K562 (cell line): ENCODE measurements around the gene ITPR1. TPM values are rescaled to one million over a fixed set of nuclear protein-coding genes. Genes with fewer than 3 reads are reported as not detected.

ENCODE experiments used
- HDAC2 ChIP-seq: fragments of 450-650 bp; IDR thresholded peaks from 2 replicates; pipeline ENCODE4 v1.6.1; 2016; ENCODE audit warnings: mild to moderate bottlenecking
- MEIS2 ChIP-seq: fragments of 450-650 bp; IDR thresholded peaks from 2 replicates; pipeline ENCODE4 v1.6.1; 2014; ENCODE audit warnings: mild to moderate bottlenecking; ENCODE audit not compliant: partially characterized antibody
- MXI1 ChIP-seq: IDR thresholded peaks from 2 replicates; pipeline ENCODE4 v1.6.1; 2011; ENCODE audit warnings: low read depth, mild to moderate bottlenecking, improper control_type of control experiment, low read length
- NFATC3 ChIP-seq: fragments of 450-650 bp; IDR thresholded peaks from 2 replicates; pipeline ENCODE4 v1.6.1; 2017; ENCODE audit warnings: mild to moderate bottlenecking
- NFYB ChIP-seq: IDR thresholded peaks from 2 replicates; pipeline ENCODE4 v1.6.1; 2011; ENCODE audit warnings: mild to moderate bottlenecking, moderate library complexity; ENCODE audit not compliant: insufficient read length; ENCODE audit errors: extremely low read depth
- POU5F1 ChIP-seq: fragments of 150-350 bp; IDR thresholded peaks from 2 replicates; pipeline ENCODE4 v1.6.1; 2014; ENCODE audit warnings: borderline replicate concordance, low read length, low read depth, mild to moderate bottlenecking; ENCODE audit not compliant: partially characterized antibody
- SRSF3 ChIP-seq: fragments of 200-400 bp; formaldehyde crosslinking; IDR thresholded peaks from 2 replicates; pipeline ENCODE4 v1.6.1; 2016; ENCODE audit warnings: mild to moderate bottlenecking, low read length, moderate library complexity; ENCODE audit not compliant: insufficient read depth
- TCF7 ChIP-seq: sonication (generic); IDR thresholded peaks from 2 replicates; pipeline ENCODE4 v1.6.1; 2016; ENCODE audit warnings: antibody characterized with exemption, borderline replicate concordance
- ZNF408 ChIP-seq: fragments of 250-450 bp; sonication (Bioruptor Pico); IDR thresholded peaks from 2 replicates; pipeline ENCODE4 v1.4.0; 2020; ENCODE audit warnings: low read depth, mild to moderate bottlenecking, moderate library complexity
- polyA plus RNA-seq, 8 experiments: library from polyadenylated mRNA; depleted of rRNA in 4 of 8; stranded (reverse) in 5 of 8; unstranded in 3 of 8; fragments of >200 nt; fragmentation: Nextera tagmentation in 2 of 8; fragmentation: Illumina TruSeq in 1 of 8; extraction: Ambion mirVana in 2 of 8; extraction: Trizol in 1 of 8; gene quantifications; 2 replicates each; pipeline versions ENCODE4 v1.2.1 to v1.2.3, GENCODE V29; 2011 to 2014; ENCODE audit warnings: inconsistent platforms in 1 of 8, missing spikeins in 1 of 8
- total RNA-seq, 7 experiments: library from RNA; depleted of rRNA in 6 of 7; stranded (reverse); fragments of >200 nt in 6 of 7; fragmentation: Illumina TruSeq in 2 of 7; extraction: Trizol in 2 of 7; gene quantifications; 2 replicates each; pipeline versions ENCODE4 v1.2.1 to v1.2.3, GENCODE V29; 2011 to 2021; ENCODE audit warnings: low replicate concordance in 1 of 7
- TF ChIP-seq, protein P1 (sequence below): fragments of 250-450 bp; sonication (Bioruptor Pico); IDR thresholded peaks from 2 replicates; pipeline ENCODE4 v1.4.0; 2020; ENCODE audit warnings: mild to moderate bottlenecking, moderate library complexity, borderline replicate concordance
- TF ChIP-seq, protein P2 (sequence below): sonication (generic); formaldehyde crosslinking; IDR thresholded peaks from 2 replicates; pipeline ENCODE4 v1.8.0; 2022; ENCODE audit warnings: mild to moderate bottlenecking, missing genetic modification reagents, borderline replicate concordance
- TF ChIP-seq, protein P3 (sequence below): fragments of 450-650 bp; conservative IDR thresholded peaks from 2 replicates; pipeline ENCODE4 v1.6.1; 2016; ENCODE audit warnings: missing genetic modification characterization, low read depth, mild to moderate bottlenecking, control low read depth, missing compliant biosample characterization
- TF ChIP-seq, protein P4 (sequence below): sonication (generic); formaldehyde crosslinking; IDR thresholded peaks from 2 replicates; pipeline ENCODE4 v1.8.1; 2023; ENCODE audit warnings: mild to moderate bottlenecking, missing genetic modification reagents
- TF ChIP-seq, protein P5 (sequence below): fragments of 450-650 bp; IDR thresholded peaks from 2 replicates; pipeline ENCODE4 v1.6.1; 2014; ENCODE audit warnings: low read depth, mild to moderate bottlenecking, moderate library complexity, borderline replicate concordance

Gene ITPR1
- total and polyA plus RNA-seq, 9 of the 15 experiments (the other 6 are each of a cell fraction or from before 2014, with no cell fraction given) = 22.4 to 40.0 (median 27.4) TPM

DNA sequence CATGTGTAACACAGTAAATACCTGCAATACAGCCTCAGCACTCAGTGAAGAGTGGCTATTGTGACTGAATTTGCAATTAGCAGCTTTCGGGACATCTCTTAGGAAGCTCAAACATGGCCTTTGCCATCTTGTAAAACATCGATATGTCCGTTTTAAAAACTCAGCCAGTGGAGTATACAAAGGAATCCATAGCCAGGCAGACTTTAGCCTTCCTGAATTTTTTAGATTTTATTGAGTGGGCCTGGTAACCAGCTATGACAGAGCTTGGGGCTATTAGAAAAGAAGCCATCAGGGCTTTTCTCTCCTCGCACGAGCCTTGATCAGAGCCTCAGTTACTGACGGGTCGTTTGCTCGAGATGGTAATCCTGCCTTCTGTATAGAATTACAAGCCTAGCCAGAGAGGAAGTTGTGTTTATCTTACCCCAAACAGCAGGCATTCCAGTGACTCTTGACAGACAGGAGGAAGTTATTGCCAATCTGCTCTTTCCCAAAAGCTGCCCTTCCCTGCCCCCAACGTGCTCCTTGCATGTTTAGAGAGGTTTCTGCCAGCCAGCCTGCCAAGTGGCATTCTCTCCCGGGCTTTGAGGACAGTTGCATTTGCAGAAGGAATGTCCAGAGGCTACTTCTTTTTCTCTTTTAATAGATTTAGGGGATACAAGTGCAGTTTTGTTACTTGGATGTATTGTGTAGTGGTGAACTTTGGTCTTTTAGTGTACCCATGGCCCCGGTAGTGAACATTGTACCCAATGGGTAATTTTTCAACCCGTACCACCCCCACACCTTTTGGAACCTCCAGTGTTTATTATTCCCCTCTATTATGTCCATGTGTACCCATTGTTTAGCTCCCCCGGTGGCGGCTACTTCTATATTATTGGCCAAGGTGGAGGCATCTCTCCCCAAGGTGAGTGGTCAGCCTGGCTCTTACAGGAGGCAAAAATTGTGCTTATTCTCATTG lies 40.6 kb downstream of the ITPR1 start (continued):
- TF ChIP-seq, protein P1, sequence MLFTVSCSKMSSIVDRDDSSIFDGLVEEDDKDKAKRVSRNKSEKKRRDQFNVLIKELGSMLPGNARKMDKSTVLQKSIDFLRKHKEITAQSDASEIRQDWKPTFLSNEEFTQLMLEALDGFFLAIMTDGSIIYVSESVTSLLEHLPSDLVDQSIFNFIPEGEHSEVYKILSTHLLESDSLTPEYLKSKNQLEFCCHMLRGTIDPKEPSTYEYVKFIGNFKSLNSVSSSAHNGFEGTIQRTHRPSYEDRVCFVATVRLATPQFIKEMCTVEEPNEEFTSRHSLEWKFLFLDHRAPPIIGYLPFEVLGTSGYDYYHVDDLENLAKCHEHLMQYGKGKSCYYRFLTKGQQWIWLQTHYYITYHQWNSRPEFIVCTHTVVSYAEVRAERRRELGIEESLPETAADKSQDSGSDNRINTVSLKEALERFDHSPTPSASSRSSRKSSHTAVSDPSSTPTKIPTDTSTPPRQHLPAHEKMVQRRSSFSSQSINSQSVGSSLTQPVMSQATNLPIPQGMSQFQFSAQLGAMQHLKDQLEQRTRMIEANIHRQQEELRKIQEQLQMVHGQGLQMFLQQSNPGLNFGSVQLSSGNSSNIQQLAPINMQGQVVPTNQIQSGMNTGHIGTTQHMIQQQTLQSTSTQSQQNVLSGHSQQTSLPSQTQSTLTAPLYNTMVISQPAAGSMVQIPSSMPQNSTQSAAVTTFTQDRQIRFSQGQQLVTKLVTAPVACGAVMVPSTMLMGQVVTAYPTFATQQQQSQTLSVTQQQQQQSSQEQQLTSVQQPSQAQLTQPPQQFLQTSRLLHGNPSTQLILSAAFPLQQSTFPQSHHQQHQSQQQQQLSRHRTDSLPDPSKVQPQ = no peak
- TF ChIP-seq POU5F1 (no peak), TCF7 (peak; percentile 56; the same call in 1 of the 2 replicates), NFYB (no peak), SRSF3 (no peak), MXI1 (no peak), HDAC2 (peak; percentile 91), MEIS2 (peak; percentile 99), NFATC3 (no peak), ZNF408 (CRISPR knock-in tag) (no peak)
- TF ChIP-seq, protein P2, sequence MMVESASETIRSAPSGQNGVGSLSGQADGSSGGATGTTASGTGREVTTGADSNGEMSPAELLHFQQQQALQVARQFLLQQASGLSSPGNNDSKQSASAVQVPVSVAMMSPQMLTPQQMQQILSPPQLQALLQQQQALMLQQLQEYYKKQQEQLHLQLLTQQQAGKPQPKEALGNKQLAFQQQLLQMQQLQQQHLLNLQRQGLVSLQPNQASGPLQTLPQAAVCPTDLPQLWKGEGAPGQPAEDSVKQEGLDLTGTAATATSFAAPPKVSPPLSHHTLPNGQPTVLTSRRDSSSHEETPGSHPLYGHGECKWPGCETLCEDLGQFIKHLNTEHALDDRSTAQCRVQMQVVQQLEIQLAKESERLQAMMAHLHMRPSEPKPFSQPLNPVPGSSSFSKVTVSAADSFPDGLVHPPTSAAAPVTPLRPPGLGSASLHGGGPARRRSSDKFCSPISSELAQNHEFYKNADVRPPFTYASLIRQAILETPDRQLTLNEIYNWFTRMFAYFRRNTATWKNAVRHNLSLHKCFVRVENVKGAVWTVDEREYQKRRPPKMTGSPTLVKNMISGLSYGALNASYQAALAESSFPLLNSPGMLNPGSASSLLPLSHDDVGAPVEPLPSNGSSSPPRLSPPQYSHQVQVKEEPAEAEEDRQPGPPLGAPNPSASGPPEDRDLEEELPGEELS = no peak
- TF ChIP-seq, protein P3, sequence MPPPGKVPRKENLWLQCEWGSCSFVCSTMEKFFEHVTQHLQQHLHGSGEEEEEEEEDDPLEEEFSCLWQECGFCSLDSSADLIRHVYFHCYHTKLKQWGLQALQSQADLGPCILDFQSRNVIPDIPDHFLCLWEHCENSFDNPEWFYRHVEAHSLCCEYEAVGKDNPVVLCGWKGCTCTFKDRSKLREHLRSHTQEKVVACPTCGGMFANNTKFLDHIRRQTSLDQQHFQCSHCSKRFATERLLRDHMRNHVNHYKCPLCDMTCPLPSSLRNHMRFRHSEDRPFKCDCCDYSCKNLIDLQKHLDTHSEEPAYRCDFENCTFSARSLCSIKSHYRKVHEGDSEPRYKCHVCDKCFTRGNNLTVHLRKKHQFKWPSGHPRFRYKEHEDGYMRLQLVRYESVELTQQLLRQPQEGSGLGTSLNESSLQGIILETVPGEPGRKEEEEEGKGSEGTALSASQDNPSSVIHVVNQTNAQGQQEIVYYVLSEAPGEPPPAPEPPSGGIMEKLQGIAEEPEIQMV (tag) = peak; percentile 58; the same call in 1 of the 2 replicates
- TF ChIP-seq, protein P4, sequence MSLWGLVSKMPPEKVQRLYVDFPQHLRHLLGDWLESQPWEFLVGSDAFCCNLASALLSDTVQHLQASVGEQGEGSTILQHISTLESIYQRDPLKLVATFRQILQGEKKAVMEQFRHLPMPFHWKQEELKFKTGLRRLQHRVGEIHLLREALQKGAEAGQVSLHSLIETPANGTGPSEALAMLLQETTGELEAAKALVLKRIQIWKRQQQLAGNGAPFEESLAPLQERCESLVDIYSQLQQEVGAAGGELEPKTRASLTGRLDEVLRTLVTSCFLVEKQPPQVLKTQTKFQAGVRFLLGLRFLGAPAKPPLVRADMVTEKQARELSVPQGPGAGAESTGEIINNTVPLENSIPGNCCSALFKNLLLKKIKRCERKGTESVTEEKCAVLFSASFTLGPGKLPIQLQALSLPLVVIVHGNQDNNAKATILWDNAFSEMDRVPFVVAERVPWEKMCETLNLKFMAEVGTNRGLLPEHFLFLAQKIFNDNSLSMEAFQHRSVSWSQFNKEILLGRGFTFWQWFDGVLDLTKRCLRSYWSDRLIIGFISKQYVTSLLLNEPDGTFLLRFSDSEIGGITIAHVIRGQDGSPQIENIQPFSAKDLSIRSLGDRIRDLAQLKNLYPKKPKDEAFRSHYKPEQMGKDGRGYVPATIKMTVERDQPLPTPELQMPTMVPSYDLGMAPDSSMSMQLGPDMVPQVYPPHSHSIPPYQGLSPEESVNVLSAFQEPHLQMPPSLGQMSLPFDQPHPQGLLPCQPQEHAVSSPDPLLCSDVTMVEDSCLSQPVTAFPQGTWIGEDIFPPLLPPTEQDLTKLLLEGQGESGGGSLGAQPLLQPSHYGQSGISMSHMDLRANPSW (CRISPR knock-in tag) = no peak
- TF ChIP-seq, protein P5, sequence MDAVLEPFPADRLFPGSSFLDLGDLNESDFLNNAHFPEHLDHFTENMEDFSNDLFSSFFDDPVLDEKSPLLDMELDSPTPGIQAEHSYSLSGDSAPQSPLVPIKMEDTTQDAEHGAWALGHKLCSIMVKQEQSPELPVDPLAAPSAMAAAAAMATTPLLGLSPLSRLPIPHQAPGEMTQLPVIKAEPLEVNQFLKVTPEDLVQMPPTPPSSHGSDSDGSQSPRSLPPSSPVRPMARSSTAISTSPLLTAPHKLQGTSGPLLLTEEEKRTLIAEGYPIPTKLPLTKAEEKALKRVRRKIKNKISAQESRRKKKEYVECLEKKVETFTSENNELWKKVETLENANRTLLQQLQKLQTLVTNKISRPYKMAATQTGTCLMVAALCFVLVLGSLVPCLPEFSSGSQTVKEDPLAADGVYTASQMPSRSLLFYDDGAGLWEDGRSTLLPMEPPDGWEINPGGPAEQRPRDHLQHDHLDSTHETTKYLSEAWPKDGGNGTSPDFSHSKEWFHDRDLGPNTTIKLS = 0 out of 2 replicates have a peak, but pooled peaks have one; percentile 17
